Fibroblast of peridontal ligament (primary cell): ENCODE measurements around the gene EVA1A.

ENCODE experiments used
- DNase-seq: peaks from one replicate; pipeline ENCODE4 v3.0.0-alpha.2; 2010; ENCODE audit errors: extremely low read depth

The EVA1A gene

DNA sequence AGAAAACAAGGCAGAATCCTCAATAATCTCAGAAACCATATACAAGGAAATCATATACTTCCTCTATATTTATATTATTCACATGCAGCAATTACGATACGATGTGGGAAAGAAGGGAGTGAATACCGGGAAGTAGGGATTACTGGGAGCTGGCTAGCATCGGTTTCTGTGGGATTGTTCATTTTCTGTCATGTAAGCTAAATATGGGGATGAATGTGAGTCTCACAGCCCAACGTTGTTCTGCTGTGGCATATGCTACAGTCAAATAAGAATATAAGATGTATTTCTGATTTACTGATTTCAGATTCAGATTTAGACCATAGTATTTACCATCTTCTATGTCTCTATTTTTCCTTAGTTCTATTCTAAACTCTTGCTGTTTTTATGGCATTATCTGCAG, 113.6 kb downstream of the EVA1A start:
- no peak for DNase-seq
